Brain microvascular endothelial cell (primary cell): ENCODE data around the gene UBE2R2.

Experiments used
- DNase-seq: peaks from one replicate; pipeline ENCODE4 v3.0.0-alpha.2; 2020
- H3K27ac ChIP-seq: fragments of 250-450 bp; sonication (Bioruptor Pico); 2 replicates; pipeline ENCODE4 v1.5.1; 2020; ENCODE audit warnings: mild to moderate bottlenecking, moderate library complexity
- H3K27me3 ChIP-seq: fragments of 250-450 bp; sonication (Bioruptor Pico); replicated peaks from 2 replicates; pipeline ENCODE4 v1.5.1; 2020; ENCODE audit warnings: mild to moderate bottlenecking
- H3K36me3 ChIP-seq: fragments of 250-450 bp; sonication (Bioruptor Pico); replicated peaks from 2 replicates; pipeline ENCODE4 v1.5.1; 2020; ENCODE audit warnings: mild to moderate bottlenecking
- H3K4me3 ChIP-seq: 2 replicates; pipeline ENCODE4 v1.5.1; 2011; ENCODE audit warnings: low read depth, mild to moderate bottlenecking, control low read depth, low read length, moderate library complexity
- CTCF ChIP-seq: IDR thresholded peaks from 2 replicates; pipeline ENCODE4 v1.5.1; 2011; ENCODE audit warnings: low read depth, mild to moderate bottlenecking, moderate library complexity, low read length, control low read depth, inconsistent platforms; ENCODE audit errors: missing control alignments
- in situ Hi-C: cut with HindIII; loops from 2 replicates; pipeline ENCODE4 v1.10.0; 2017; ENCODE audit warnings: low sequenced_read_pairs, low pct_ligation_motif_present

The UBE2R2 gene

GRCh38 chr9:33908114-33908513, 91.2 kb downstream of the UBE2R2 start:
- peaks cover 7% of the 10 kb centered on the region for H3K36me3 ChIP-seq
- in situ Hi-C loops = no loop called here

GRCh38 chr9:33908749-33909148, 91.8 kb downstream of the UBE2R2 start:
- no peak for DNase-seq
- H3K4me3 ChIP-seq = no peak overlapping the region
- no peak for TF ChIP-seq CTCF
- peaks cover 11% of the 10 kb centered on the region for H3K36me3 ChIP-seq
- in situ Hi-C loops = no loop called here
- no peaks in the 10 kb centered on the region for H3K27me3 ChIP-seq
- H3K27ac ChIP-seq = no peak overlapping the region

More at GRCh38 chr9:33908114-33908513, 91.2 kb downstream of the UBE2R2 start:
- Histone ChIP-seq H3K4me3 (no peak overlapping the region), H3K27me3 (no peaks in the 10 kb centered on the region), H3K27ac (no peak overlapping the region)
- TF ChIP-seq CTCF = no peak
- DNase-seq = no peak

GRCh38 chr9:33913541-33913940, 96.6 kb downstream of the UBE2R2 start:
- no peak for DNase-seq

GRCh38 chr9:33914887-33915628, 98.1 kb downstream of the UBE2R2 start:
- H3K27ac ChIP-seq = no peak overlapping the region
- in situ Hi-C loops = no loop called here
- no peak overlapping the region for H3K4me3 ChIP-seq
- peaks cover 35% of the 10 kb centered on the region for H3K36me3 ChIP-seq
- no peak for DNase-seq
- no peaks in the 10 kb centered on the region for H3K27me3 ChIP-seq
- TF ChIP-seq CTCF = no peak

More at GRCh38 chr9:33913541-33913940, 96.6 kb downstream of the UBE2R2 start:
- Histone ChIP-seq H3K27me3 (no peaks in the 10 kb centered on the region), H3K36me3 (peaks cover 32% of the 10 kb centered on the region), H3K27ac (no peak overlapping the region), H3K4me3 (no peak overlapping the region)
- TF ChIP-seq CTCF = no peak
- in situ Hi-C loops = no loop called here

GRCh38 chr9:33917036-33917435, 100.1 kb downstream of the UBE2R2 start:
- DNase-seq = no peak
- in situ Hi-C loops = no loop called here
- Histone ChIP-seq H3K36me3 (peaks cover 48% of the 10 kb centered on the region), H3K4me3 (no peak overlapping the region), H3K27me3 (no peaks in the 10 kb centered on the region), H3K27ac (no peak overlapping the region)
- TF ChIP-seq CTCF = no peak
